Measurements from ENCODE around the gene C8B. TPM values are rescaled to one million over a fixed set of nuclear protein-coding genes. Genes with fewer than 3 reads are reported as not detected.

C8B gene
- total and polyA plus RNA-seq, 2 of the 13 experiments (the other 11 are each of a cell fraction or from before 2014, with no cell fraction given): 8.4 to 11.3 TPM

- Histone ChIP-seq H3K36me3 (replicated peaks in 1 of 2; ENCODE audit: control insufficient read depth in 1 of 2, insufficient read depth in 2 of 2, low read length in 2 of 2) (no peaks in the 10 kb centered on the region), H3K9ac (ENCODE audit: insufficient read depth, low read depth, low read length) (no peak overlapping the region), H3K4me2 (ENCODE audit: low read depth, low read length) (no peak overlapping the region), H3K27me3 (ENCODE audit: control insufficient read depth in 1 of 2, insufficient read depth in 2 of 2, low read length in 2 of 2) (no peaks in the 10 kb centered on the region), H3K4me1 (ENCODE audit: insufficient read depth, low read length) (peaks cover 30% of the 10 kb centered on the region), H3K27ac (ENCODE audit: extremely low read length, insufficient read depth, low read length) (no peak overlapping the region), H3K79me2 (ENCODE audit: insufficient read depth, low read length) (no peaks in the 10 kb centered on the region), H3K4me3 (replicated peaks in 1 of 3; ENCODE audit: insufficient read depth in 1 of 3, low read depth in 2 of 3, low read length in 3 of 3) (no peak overlapping the region), H2AFZ (ENCODE audit: low read length) (no peak overlapping the region), H3K9me3 (ENCODE audit: low read length) (no peaks in the 10 kb centered on the region), H4K20me1 (ENCODE audit: insufficient read depth, low read length) (no peaks in the 10 kb centered on the region)
- no peak for ATAC-seq
- intact Hi-C loops (cut with micrococcal nuclease; ENCODE audit: unreplicated experiment): no loop called here
- in situ Hi-C loops (cut with HindIII; ENCODE audit: extremely low pct_ligation_motif_present, low pct_unique_long_range_greater_than_20kb): no loop called here
- 100% methylated on average over 1 of the region's 1 CpG for WGBS (ENCODE audit: low lambda C conversion rate)
- ChIA-PET POLR2A (no interaction called here), CTCF (ENCODE audit: low intra/inter-chr PET ratio, low total read pairs) (no interaction called here)
- TF ChIP-seq E2F2 (CRISPR knock-in tag; IDR thresholded peaks at IDR 0.05; ENCODE audit: borderline replicate concordance) (no peak), MBNL3 (CRISPR knock-in tag; conservative IDR thresholded peaks at IDR 0.05) (no peak), IRF9 (CRISPR knock-in tag; IDR thresholded peaks at IDR 0.05; ENCODE audit: borderline replicate concordance) (no peak), RXRB (CRISPR knock-in tag; IDR thresholded peaks at IDR 0.05; ENCODE audit: borderline replicate concordance) (no peak), SIN3A (IDR thresholded peaks at IDR 0.05; ENCODE audit: borderline replicate concordance, low read depth, low read length) (no peak), ZNF503 (CRISPR knock-in tag; IDR thresholded peaks at IDR 0.05) (no peak), GMEB2 (CRISPR knock-in tag; IDR thresholded peaks at IDR 0.05; ENCODE audit: low read depth) (no peak)
- FAIRE-seq: no peak
- no peak for DNase-seq (ENCODE audit: low spot score)
- no TSS peak for BruUV-seq (replicated peaks)
Observed at GRCh38 chr1:56948403-56949023, 17.3 kb downstream of the C8B start.

Data from HepG2 (cell line).